EH (cell line): Measurements from ENCODE around the gene GYPC.
"Not testable (repeated sequence)": the region's sequence is repeated elsewhere in the genome, so short reads cannot be mapped to it uniquely, and the experiment has no call there.

Source experiments
- DNase-seq: peaks from one replicate; pipeline ENCODE4 v3.0.0-alpha.2; 2015; ENCODE audit warnings: low read depth

GYPC gene

DNA sequence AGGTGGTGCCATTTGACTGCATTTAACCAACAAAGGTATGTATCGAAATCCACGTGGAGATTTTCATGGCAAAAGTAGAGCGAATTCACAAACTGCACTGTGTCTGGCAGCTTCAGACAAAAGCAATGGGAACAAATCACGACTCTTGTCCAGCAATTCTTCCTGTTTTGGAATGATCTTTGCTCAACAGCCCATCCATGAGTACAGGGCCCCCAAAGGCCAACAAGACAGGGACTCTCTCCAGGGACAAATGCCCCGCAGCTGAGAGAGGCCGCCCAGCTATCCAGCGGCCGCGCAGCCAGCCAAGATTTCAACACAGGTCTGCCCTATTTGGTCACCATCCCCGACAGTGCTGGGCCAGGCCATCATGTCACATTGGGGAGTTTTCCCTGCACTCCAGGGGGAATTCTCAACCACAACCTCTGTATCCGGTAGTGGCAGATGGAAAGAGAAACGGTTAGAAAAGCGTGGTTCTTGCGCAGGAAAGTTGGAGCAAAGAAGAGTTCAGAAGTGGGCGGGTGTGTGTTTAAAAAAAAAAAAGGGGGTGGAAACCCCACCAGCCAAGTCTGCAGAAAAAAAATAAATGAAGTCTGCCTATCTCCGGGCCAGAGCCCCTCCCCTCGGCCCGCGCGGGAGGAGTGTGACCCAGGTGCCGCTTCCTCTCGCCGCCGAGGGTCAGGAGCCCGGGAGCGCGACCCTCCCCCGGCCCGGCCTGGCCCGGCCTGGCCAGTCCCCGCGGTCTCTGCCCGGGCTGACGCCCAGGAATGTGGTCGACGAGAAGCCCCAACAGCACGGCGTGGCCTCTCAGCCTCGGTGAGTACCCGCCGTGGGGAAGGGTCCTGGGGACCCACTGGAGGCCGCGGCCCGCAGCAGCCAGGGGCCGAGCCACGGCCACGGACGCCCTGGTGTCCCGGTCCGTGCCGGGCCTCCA is at the start of gene GYPC:
Gene GYPC (plus strand): TSS at position 659 of the 931 bp plus-strand sequence. CDS start 106 bp downstream, at position 765.
- DNase-seq, result peak; percentile 80

- peak; percentile 76 for DNase-seq
Observed at GRCh38 chr2:126614524-126615227, 41.3 kb upstream of the GYPC start.

GRCh38 chr2:126616606-126617069 is 39.3 kb upstream of the GYPC start:
- no peak for DNase-seq

DNA sequence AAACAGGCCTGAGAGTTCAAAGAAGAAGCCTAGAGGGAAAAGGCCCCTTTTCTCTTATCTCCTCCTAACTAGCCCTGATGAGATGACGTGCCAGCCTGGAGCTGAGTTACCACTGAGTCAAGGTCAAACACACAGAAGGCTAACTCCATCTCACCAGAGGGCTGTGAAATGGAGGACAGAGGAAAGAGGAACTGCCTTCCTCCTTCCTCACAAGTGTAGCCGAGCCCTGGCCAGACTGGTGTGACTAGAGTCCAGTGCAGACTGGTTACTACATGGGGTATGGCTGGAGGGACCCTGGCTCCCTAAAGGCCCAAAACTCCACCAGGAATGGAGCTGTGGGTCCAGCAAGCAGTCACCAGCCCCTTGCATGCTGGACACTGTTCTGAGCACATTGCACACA is 35.7 kb upstream of the GYPC start:
- no peak for DNase-seq

- DNase-seq, result no peak
Observed at GRCh38 chr2:126623000-126623399, 33.0 kb upstream of the GYPC start.

- DNase-seq, result no peak
Observed at GRCh38 chr2:126627643-126628042, 28.3 kb upstream of the GYPC start.

- peak; percentile 28 for DNase-seq
Observed at GRCh38 chr2:126634273-126634861, 21.6 kb upstream of the GYPC start.

- DNase-seq, result peak; percentile 29
Observed at GRCh38 chr2:126635281-126635680, 20.7 kb upstream of the GYPC start.

DNA sequence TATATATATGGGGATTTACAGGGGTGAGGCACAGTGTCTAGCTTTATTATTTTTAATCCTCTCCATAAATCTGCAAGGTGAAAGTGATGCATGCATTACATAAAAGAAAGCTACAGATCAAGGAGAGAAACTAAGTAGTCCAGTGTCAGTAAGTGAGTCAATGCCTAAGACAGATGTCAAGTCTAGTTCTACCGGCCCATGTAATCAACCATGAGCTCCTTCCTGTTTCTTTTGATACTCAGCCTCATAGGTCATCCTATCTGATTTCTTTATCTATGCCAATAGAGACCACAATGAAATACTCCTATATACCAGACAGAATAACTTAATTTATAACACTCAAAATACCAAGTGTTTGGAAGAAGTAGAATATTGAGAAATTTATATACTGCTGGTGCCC is 20.2 kb upstream of the GYPC start:
- no peak for DNase-seq

GRCh38 chr2:126637386-126637785 is 18.6 kb upstream of the GYPC start:
- DNase-seq, result no peak

- DNase-seq, result no peak
Observed at GRCh38 chr2:126638746-126639145, 17.2 kb upstream of the GYPC start.

- DNase-seq, result no peak
Observed at GRCh38 chr2:126639276-126639675, 16.7 kb upstream of the GYPC start.

- DNase-seq, result not testable (repeated sequence)
Observed at GRCh38 chr2:126641294-126641693, 14.7 kb upstream of the GYPC start.

DNA sequence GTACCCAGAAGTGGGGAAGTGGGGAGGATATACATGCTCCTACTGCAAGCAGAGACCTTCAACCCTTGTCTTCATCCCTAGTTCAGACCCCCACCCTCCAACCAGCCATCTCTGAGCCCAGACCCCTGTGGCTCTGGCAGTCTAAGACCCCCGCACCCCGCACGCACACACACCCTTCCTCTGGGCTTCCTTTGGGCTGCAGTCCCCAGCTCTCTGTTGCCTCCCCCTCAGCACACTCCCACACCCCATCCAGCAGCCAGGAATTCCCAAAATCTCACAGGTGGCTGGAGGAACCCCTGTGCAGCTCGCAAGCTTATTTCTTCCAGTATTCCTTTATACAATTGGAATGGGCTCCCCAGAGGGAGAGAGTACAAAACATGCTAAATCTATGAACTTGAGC is 13.9 kb upstream of the GYPC start:
- DNase-seq, result no peak

DNA sequence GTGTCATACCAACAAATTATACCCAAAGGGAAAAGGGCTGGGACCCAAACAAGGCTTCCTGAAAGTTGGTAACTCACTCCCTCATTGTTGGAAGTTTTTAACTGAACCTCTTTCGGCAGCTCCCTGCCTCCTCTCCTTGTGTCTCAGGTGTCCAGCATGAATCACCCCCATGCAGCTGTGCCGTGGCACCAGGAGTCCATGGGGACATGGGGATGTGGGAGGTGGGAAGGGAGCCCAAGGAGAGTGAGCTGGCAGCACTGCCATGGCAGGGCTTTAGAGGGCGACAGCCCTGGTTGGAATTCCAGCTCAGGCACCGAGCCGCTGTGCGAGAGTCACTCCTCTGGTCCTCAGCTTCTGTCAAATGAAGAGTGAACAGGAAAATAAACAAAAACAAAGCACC is 12.5 kb upstream of the GYPC start:
- DNase-seq, result no peak

- no peak for DNase-seq
Observed at GRCh38 chr2:126643972-126644371, 12.0 kb upstream of the GYPC start.

DNA sequence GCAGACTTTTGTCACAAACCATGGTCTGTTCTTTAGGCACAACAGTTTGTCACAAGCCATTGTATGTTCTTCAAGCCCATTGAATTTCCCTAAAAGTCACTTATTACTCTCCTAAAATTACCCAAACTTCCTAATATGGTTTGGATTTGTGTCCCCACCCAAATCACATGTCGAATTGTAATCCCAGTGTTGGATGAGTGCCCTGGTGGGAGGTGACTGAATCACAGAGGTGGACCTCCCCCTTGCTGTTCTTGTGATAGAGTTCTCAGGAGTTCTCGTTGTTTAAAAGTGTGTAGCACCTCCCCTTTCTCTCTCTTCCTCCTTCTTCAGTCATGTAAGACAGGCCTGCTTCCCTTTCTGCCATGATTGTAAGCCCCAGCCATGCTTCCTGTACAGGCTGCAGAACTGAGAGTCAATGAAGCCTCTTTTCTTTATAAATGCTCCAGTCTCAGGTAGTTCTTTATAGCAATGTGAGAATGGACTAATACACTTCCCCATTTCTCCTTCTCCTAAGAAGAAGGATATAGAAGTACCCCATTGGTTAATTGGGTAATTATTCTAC is 11.2 kb upstream of the GYPC start:
- DNase-seq, result no peak

DNA sequence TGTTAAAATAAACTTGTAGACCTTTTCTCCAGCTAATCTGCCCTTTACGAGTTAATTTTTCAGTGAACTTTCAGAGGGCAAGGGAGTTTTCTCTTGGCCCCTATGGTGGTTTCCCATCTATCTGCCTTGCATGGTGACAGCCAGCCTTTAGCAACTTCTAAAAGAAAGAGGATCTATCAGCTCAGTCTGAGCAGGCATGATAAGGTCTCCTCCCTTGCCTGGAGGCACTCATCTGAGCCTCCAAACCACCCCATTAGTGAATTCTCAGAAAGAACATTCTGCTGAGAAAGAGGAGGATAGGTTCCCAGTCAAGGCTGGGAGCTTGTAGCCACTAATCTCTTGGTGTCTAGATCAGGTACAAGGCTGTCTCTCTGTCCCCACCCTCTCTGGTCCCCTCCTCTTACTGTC is 10.7 kb upstream of the GYPC start:
- no peak for DNase-seq

- no peak for DNase-seq
Observed at GRCh38 chr2:126646026-126646425, 9.9 kb upstream of the GYPC start.

DNA sequence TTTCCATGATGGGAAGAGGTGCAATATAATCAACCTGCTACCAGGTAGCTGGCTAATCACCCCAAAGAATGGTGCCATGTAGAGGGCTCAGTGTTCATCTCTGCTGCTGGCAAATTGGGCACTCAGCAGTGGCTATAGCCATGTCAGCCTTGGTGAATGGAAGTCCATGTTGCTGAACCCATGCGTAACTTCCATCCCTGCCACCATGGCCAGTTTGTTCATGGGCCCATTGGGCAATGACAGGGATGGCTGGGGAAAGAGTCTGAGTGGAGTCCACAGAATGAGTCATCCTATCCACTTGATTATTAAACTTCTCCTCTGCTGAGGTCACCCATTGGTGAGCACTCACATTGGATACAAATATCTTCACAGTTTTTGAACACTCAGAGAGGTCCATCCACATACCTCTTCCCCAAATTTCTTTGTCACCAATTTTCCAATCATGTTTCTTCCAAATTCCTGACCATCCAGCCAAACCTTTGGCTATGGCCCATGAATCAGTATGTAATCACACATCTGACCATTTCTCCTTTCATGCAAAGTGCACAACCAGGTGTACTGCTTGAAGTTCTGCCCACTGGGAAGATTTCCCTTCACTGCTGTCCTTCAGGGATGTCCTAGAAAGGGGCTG is 8.1 kb upstream of the GYPC start:
- not testable (repeated sequence) for DNase-seq

GRCh38 chr2:126648345-126648786 is 7.6 kb upstream of the GYPC start:
- DNase-seq, result not testable (repeated sequence)

DNA sequence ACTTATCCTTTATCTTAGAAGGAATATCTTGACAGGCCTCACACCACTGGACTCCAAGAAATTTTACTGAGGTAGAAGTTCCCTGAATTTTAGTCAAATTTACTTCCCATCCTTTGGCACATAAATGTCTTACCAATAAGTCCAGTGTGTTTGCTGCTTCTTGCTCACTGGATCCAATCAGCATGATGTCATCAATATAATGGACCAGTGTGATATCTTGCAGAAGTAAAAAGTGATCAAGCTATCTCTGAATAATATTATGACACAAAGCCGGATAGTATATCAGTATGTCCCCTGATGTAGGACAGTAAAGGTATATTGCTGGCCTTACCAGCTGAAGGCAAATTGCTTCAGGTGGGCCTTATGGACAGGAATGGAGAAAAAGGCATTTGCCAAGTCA is 6.9 kb upstream of the GYPC start:
- DNase-seq, result no peak
